HL-60 (cell line): Measurements from ENCODE around the gene PCDH1.
"Not testable (repeated sequence)": the region's sequence is repeated elsewhere in the genome, so short reads cannot be mapped to it uniquely, and the experiment has no call there.

ENCODE experiments used
- CTCF ChIP-seq: IDR thresholded peaks from one replicate; pipeline ENCODE4 v1.5.1; 2011; ENCODE audit warnings: low read length, control low read depth, inconsistent platforms; ENCODE audit not compliant: insufficient read depth
- GABPA ChIP-seq: IDR thresholded peaks from 2 replicates; pipeline ENCODE4 v1.6.1; 2012; ENCODE audit warnings: low read depth
- POLR2AphosphoS5 ChIP-seq: IDR thresholded peaks from 2 replicates; pipeline ENCODE4 v1.6.1; 2012; ENCODE audit warnings: low read depth

- TF ChIP-seq CTCF, POLR2AphosphoS5, GABPA: not testable (repeated sequence)
Measured at GRCh38 chr5:141890429-141890828, 12.2 kb upstream of the PCDH1 start.
